Osteoblast (primary cell): Measurements from ENCODE around the gene ELANE. TPM values are rescaled to one million over a fixed set of nuclear protein-coding genes. Genes with fewer than 3 reads are reported as not detected.
A peak's percentile ranks its signal among the peaks of the same experiment; 100 is the strongest.

ENCODE experiments used
- DNase-seq: peaks from one replicate; pipeline ENCODE4 v3.0.0; 2011; ENCODE audit warnings: low spot score, mixed read lengths; ENCODE audit not compliant: insufficient read length; ENCODE audit errors: missing footprints
- H2AFZ ChIP-seq: 2 replicates; pipeline ENCODE4 v1.6.0; 2011; ENCODE audit warnings: mild to moderate bottlenecking, low read length
- H3K27ac ChIP-seq: 2 replicates; pipeline ENCODE4 v1.5.1; 2011; ENCODE audit warnings: mild to moderate bottlenecking, low read depth, low read length, moderate library complexity
- H3K27me3 ChIP-seq: 2 replicates; pipeline ENCODE4 v1.6.0; 2012; ENCODE audit warnings: mild to moderate bottlenecking, control low read depth, inconsistent platforms, low read length, moderate library complexity; ENCODE audit not compliant: insufficient read depth
- H3K36me3 ChIP-seq: 2 replicates; pipeline ENCODE4 v1.5.1; 2011; ENCODE audit warnings: mild to moderate bottlenecking, low read length, control low read depth, moderate library complexity; ENCODE audit not compliant: insufficient read depth
- H3K4me1 ChIP-seq: 2 replicates; pipeline ENCODE4 v1.5.1; 2011; ENCODE audit warnings: mild to moderate bottlenecking, low read length, control low read depth, moderate library complexity; ENCODE audit not compliant: insufficient read depth
- H3K4me2 ChIP-seq: 2 replicates; pipeline ENCODE4 v1.6.0; 2011; ENCODE audit warnings: mild to moderate bottlenecking, low read length; ENCODE audit not compliant: insufficient read depth
- H3K4me3 ChIP-seq: fragments of 200-600 bp; sonication (generic); 3 replicates; pipeline ENCODE4 v1.5.1; 2012; ENCODE audit warnings: mild to moderate bottlenecking, low read length, inconsistent platforms; ENCODE audit not compliant: insufficient read depth
- H3K79me2 ChIP-seq: 2 replicates; pipeline ENCODE4 v1.6.0; 2012; ENCODE audit warnings: mild to moderate bottlenecking, low read length, control low read depth, inconsistent platforms; ENCODE audit not compliant: insufficient read depth
- H3K9me3 ChIP-seq: 2 replicates; pipeline ENCODE4 v1.5.1; 2011; ENCODE audit warnings: low read depth, low read length, control low read depth
- H4K20me1 ChIP-seq: 2 replicates; pipeline ENCODE4 v1.6.0; 2012; ENCODE audit warnings: mild to moderate bottlenecking, low read length, control low read depth; ENCODE audit not compliant: insufficient read depth
- total RNA-seq: library from RNA; depleted of rRNA; stranded (reverse); fragments of >200 nt; gene quantifications from 2 replicates; pipeline ENCODE4 v1.2.3, GENCODE V29; 2012
- TF ChIP-seq, protein P1 (sequence below): IDR thresholded peaks from 2 replicates; pipeline ENCODE4 v1.5.1; 2011; ENCODE audit warnings: mild to moderate bottlenecking, low read depth, low read length, moderate library complexity; ENCODE audit errors: extremely low read depth

The ELANE gene
- total RNA-seq, 1 donor, result 0.36 TPM

DNA sequence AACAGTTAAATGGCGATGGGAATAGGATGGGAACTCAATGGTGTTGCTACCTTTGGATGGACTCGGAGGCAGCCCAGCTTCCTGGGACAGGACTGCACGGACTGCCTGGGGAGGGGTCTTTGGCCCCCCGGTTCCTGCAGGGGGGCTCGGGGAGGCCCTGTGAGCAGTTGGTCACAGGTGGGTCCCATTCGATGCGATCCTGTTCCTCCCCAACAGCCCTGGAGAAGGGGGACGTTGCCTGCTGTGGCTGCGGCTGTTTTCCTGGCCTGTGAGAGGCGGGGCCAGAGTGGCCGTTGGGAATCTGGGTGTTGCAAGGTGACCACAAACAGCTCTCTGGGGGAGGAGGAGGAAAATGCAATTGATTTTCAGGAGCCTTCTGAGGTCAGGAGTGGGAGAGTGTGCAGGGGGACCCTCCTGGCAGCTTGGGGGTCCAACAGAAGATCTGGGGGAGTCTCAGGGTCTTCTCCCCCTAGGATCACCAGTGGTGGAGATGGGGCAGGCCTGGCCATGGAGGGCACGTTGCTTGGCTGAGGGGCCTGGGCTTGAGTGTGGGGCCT lies 28.5 kb upstream of the ELANE start:
- peak; percentile 98 for DNase-seq

DNA sequence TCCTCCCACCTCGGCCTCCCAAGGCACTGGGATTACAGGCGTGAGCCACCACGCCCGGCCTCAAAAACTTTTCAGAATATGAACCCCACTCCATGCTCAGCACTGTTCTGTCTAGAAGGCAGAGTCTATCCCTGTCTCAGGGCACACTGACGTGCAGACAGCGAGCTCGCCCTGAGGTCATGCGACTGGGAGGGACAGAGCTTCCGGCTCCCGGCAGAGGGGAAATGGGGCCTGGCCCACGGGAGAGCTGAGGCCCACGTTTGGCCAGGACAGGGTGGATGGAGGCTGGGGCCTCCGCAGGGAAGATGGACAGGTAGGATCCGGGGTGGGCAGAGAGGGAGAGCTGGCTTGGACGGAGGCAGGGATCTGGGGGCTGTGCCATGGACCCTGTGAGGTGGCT lies 27.2 kb upstream of the ELANE start:
- Histone ChIP-seq H3K4me2 (no peak overlapping the region), H3K27me3 (no peaks in the 10 kb centered on the region), H2AFZ (no peak overlapping the region), H3K9me3 (no peaks in the 10 kb centered on the region), H3K4me3 (no peak overlapping the region), H4K20me1 (no peaks in the 10 kb centered on the region), H3K4me1 (peaks cover 8% of the 10 kb centered on the region), H3K27ac (no peak overlapping the region), H3K79me2 (no peaks in the 10 kb centered on the region), H3K36me3 (no peaks in the 10 kb centered on the region)
- no peak for DNase-seq
- TF ChIP-seq, protein P1, sequence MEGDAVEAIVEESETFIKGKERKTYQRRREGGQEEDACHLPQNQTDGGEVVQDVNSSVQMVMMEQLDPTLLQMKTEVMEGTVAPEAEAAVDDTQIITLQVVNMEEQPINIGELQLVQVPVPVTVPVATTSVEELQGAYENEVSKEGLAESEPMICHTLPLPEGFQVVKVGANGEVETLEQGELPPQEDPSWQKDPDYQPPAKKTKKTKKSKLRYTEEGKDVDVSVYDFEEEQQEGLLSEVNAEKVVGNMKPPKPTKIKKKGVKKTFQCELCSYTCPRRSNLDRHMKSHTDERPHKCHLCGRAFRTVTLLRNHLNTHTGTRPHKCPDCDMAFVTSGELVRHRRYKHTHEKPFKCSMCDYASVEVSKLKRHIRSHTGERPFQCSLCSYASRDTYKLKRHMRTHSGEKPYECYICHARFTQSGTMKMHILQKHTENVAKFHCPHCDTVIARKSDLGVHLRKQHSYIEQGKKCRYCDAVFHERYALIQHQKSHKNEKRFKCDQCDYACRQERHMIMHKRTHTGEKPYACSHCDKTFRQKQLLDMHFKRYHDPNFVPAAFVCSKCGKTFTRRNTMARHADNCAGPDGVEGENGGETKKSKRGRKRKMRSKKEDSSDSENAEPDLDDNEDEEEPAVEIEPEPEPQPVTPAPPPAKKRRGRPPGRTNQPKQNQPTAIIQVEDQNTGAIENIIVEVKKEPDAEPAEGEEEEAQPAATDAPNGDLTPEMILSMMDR, result no peak

More for the DNA sequence above, 28.5 kb upstream of the ELANE start:
- H3K36me3 ChIP-seq, result no peaks in the 10 kb centered on the region
- H3K27me3 ChIP-seq, result no peaks in the 10 kb centered on the region
- TF ChIP-seq, protein P1, result no peak
- H3K4me2 ChIP-seq, result peak overlapping the region; percentile 65
- no peak overlapping the region for H3K27ac ChIP-seq
- peak overlapping the region; percentile 14 for H2AFZ ChIP-seq
- H3K4me1 ChIP-seq, result peaks cover 8% of the 10 kb centered on the region
- no peaks in the 10 kb centered on the region for H3K9me3 ChIP-seq
- no peaks in the 10 kb centered on the region for H3K79me2 ChIP-seq
- H3K4me3 ChIP-seq, result peak overlapping the region; percentile 29
- no peaks in the 10 kb centered on the region for H4K20me1 ChIP-seq

DNA sequence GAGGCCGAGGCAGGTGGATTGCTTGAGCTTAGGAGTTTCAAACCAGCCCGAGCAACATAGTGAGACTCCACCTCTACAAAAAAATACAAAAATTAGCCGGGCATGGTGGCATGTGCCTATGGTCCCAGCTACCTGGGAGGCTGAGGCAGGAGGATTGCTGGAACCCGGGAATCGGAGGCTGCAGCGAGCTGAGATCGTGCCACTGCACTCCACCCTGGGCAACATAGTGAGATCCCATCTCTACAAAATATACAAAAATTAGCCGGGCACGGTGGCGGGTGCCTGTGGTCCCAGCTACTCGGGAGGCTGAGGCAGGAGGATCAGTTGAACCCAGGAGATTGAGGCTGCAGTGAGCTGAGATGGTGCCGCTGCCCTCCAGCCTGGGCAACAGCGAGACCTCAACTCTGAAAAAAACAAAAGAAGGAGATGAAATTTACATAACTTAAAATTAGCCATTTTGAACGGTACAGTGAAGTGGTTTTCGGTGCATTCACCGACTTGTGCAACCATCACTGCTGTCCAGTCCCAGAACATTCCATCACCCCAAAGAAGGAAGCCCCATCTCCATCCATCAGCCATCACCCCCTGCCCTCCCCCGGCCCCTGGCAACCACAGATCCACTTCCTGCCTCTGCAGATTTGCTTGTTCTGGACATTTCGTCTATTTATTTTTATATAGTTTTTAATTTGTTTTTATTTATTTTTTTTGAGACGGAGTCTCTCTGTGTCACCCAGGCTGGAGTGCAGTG lies 26.0 kb upstream of the ELANE start:
- no peak overlapping the region for H3K27ac ChIP-seq
- no peaks in the 10 kb centered on the region for H3K36me3 ChIP-seq
- H3K79me2 ChIP-seq, result no peaks in the 10 kb centered on the region
- peaks cover 8% of the 10 kb centered on the region for H3K4me1 ChIP-seq
- H3K9me3 ChIP-seq, result no peaks in the 10 kb centered on the region
- no peaks in the 10 kb centered on the region for H3K27me3 ChIP-seq
- H3K4me3 ChIP-seq, result no peak overlapping the region
- no peak for DNase-seq
- no peak overlapping the region for H3K4me2 ChIP-seq
- no peaks in the 10 kb centered on the region for H4K20me1 ChIP-seq
- H2AFZ ChIP-seq, result no peak overlapping the region
- TF ChIP-seq, protein P1, result no peak

DNA sequence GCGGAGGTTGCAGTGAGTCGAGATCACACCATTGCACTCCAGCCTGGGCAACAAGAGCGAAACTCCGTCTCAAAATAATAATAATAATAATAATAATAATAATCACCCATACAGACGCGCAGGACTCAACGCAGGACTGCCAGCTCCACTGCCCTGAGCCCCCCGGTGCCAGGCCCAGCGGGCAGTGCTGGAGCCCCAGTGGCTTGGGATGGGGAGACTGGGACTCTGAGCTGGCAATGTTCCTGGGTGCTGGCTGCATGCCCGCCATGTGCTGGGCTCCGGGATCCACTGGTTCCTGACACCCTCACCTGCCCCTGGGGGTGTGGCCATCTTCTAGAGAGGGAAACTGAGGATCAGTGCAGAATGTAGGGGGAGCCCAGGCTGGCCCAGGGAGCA lies 24.8 kb upstream of the ELANE start:
- H4K20me1 ChIP-seq, result no peaks in the 10 kb centered on the region
- no peak overlapping the region for H3K4me2 ChIP-seq
- no peak overlapping the region for H3K27ac ChIP-seq
- no peak overlapping the region for H2AFZ ChIP-seq
- no peaks in the 10 kb centered on the region for H3K79me2 ChIP-seq
- TF ChIP-seq, protein P1, result no peak
- H3K27me3 ChIP-seq, result no peaks in the 10 kb centered on the region
- no peaks in the 10 kb centered on the region for H3K36me3 ChIP-seq
- no peak for DNase-seq
- H3K4me3 ChIP-seq, result no peak overlapping the region
- H3K9me3 ChIP-seq, result no peaks in the 10 kb centered on the region
- peaks cover 8% of the 10 kb centered on the region for H3K4me1 ChIP-seq
